Colonic mucosa (tissue), 4 donors: ENCODE measurements around the gene KLF9. TPM values are rescaled to one million over a fixed set of nuclear protein-coding genes. Genes with fewer than 3 reads are reported as not detected.

Experiments used
- DNase-seq: peaks from one replicate; pipeline ENCODE4 v3.0.0-alpha.2; 2020
- H3K27ac ChIP-seq: fragments of 200-600 bp; one replicate; pipeline ENCODE4 v1.8.0; 2021
- H3K27me3 ChIP-seq: fragments of 200-600 bp; one replicate; pipeline ENCODE4 v1.8.0; 2021
- H3K36me3 ChIP-seq: fragments of 200-600 bp; one replicate; pipeline ENCODE4 v1.8.0; 2021
- H3K4me1 ChIP-seq: fragments of 200-600 bp; one replicate; pipeline ENCODE4 v1.8.0; 2021; ENCODE audit warnings: mild to moderate bottlenecking
- H3K4me3 ChIP-seq: fragments of 200-600 bp; one replicate; pipeline ENCODE4 v1.8.0; 2021
- H3K9ac ChIP-seq, 2 donors: one replicate each; pipeline ENCODE4 v1.7.0; 2013; ENCODE audit warnings: control low read depth in 2 of 2, low read depth in 2 of 2, low read length in 2 of 2
- H3K9me3 ChIP-seq: fragments of 200-600 bp; one replicate; pipeline ENCODE4 v1.8.0; 2021
- CTCF ChIP-seq: fragments of 200-600 bp; IDR thresholded peaks from one replicate; pipeline ENCODE4 v1.8.0; 2022; ENCODE audit warnings: antibody characterized with exemption, mild to moderate bottlenecking
- intact Hi-C: fragments of 100-400 bp; cut with DNase I; formaldehyde crosslinking; loops from one replicate; pipeline ENCODE4 v1.14.1; 2022
- total RNA-seq, 2 donors: library from RNA; stranded (reverse); fragmentation: NEBNext Ultra II Directional in 1 of 2; extraction: Animal tissue kit (Norgen Biotek cat#: 25700) in 1 of 2; gene quantifications; one replicate each; pipeline ENCODE4 v1.2.1, GENCODE V29; 2021
- donor health status: healthy.
- donor health status: DM: no; HTN: no; CAD: no.
- donor health status: DM: no; HTN: no; CAD: no.

KLF9 gene
- total RNA-seq, 2 donors from 2014 or later = 13.5 to 18.8 TPM

GRCh38 chr9:70452365-70452764 lies 37.9 kb upstream of the KLF9 start:
- Histone ChIP-seq H3K9me3 (no peaks in the 10 kb centered on the region), H3K27ac (no peak overlapping the region), H3K4me1 (peaks cover 9% of the 10 kb centered on the region), H3K9ac (no peak overlapping the region), H3K36me3 (no peaks in the 10 kb centered on the region), H3K27me3 (no peaks in the 10 kb centered on the region), H3K4me3 (no peak overlapping the region)
- DNase-seq = no peak
- intact Hi-C loops = no loop called here
- no peak for TF ChIP-seq CTCF

DNA sequence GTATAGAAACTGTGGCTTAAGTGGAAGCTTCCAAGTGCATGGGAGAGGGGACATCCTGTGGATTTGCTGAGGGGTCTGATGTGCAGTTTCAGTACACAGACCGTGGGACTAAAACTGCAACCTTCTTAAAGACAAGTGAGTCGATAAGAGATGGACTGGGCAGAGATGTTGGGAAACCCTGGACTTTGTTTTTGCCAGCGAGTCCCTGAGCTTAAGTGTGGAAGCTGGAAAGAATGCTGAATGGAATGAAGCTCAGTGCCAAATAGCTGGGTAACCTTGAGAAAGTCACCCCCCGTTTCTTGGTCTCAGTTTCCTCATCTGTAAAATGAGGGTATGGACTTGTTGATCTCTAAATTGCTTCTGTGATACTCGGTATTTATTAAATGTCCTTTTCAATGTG lies 37.3 kb upstream of the KLF9 start:
- Histone ChIP-seq H3K9me3 (no peaks in the 10 kb centered on the region), H3K4me3 (no peak overlapping the region), H3K4me1 (peaks cover 9% of the 10 kb centered on the region), H3K27ac (no peak overlapping the region), H3K9ac (no peak overlapping the region), H3K36me3 (no peaks in the 10 kb centered on the region), H3K27me3 (no peaks in the 10 kb centered on the region)
- TF ChIP-seq CTCF = no peak
- no peak for DNase-seq
- intact Hi-C loops = no loop called here

- Histone ChIP-seq H3K9me3 (no peaks in the 10 kb centered on the region), H3K27ac (no peak overlapping the region), H3K27me3 (no peaks in the 10 kb centered on the region), H3K36me3 (no peaks in the 10 kb centered on the region), H3K9ac (no peak overlapping the region), H3K4me3 (no peak overlapping the region), H3K4me1 (peaks cover under 1% of the 10 kb centered on the region)
- no peak for TF ChIP-seq CTCF
- no peak for DNase-seq
- intact Hi-C loops = no loop called here
Observed at GRCh38 chr9:70450738-70451137, 36.3 kb upstream of the KLF9 start.

DNA sequence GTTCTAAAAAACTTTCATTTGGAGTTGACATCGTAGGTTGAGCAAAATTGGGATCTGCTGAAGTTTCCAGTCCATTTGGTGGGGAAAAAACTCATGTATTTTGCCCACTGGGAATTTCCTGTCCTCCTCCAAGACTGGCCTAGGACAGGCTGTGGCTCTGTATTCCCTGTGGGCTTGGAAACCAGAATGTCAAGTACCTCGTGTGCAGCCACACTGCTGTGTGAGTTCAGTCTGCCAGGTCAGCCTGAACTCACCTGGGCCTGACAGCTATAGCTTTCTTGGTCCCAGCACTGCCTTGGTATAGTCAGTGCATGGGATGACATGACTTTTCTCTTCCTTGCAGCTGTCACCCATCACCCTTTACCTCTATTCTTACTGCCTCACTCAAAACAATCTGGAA lies 35.0 kb upstream of the KLF9 start:
- DNase-seq = no peak
- H3K9me3 ChIP-seq = no peaks in the 10 kb centered on the region
- no peak for TF ChIP-seq CTCF
- no peak overlapping the region for H3K9ac ChIP-seq
- no peaks in the 10 kb centered on the region for H3K27me3 ChIP-seq
- H3K36me3 ChIP-seq = no peaks in the 10 kb centered on the region
- intact Hi-C loops = no loop called here
- no peak overlapping the region for H3K4me3 ChIP-seq
- H3K4me1 ChIP-seq = no peaks in the 10 kb centered on the region
- H3K27ac ChIP-seq = no peak overlapping the region

GRCh38 chr9:70448919-70449318 lies 34.5 kb upstream of the KLF9 start:
- H3K4me3 ChIP-seq = no peak overlapping the region
- DNase-seq = no peak
- intact Hi-C loops = no loop called here
- H3K36me3 ChIP-seq = no peaks in the 10 kb centered on the region
- no peak for TF ChIP-seq CTCF
- H3K27ac ChIP-seq = no peak overlapping the region
- no peaks in the 10 kb centered on the region for H3K9me3 ChIP-seq
- H3K27me3 ChIP-seq = no peaks in the 10 kb centered on the region
- no peak overlapping the region for H3K9ac ChIP-seq
- no peaks in the 10 kb centered on the region for H3K4me1 ChIP-seq

DNA sequence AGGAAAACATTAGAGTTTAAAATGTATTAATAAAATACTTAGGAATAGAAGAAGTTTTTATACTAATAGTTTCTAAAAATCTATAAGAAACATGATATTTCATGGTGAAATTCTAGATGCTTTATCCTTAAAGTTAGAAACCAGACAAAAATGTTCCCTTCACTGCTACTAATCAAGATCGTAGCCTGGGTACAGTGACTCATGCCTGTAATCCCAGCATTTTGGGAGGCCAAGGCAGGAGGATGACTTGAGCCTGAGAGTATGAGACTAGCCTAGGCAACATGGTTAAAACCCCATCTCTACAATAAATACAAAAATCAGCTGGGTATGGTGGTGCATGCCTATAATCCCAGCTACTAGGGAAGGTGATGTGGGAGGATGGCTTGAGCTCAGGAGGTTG lies 30.4 kb upstream of the KLF9 start:
- intact Hi-C loops = no loop called here
- no peak for TF ChIP-seq CTCF
- H3K4me3 ChIP-seq = no peak overlapping the region
- no peak for DNase-seq
- H3K36me3 ChIP-seq = no peaks in the 10 kb centered on the region
- no peak overlapping the region for H3K27ac ChIP-seq
- no peaks in the 10 kb centered on the region for H3K27me3 ChIP-seq
- H3K9ac ChIP-seq = no peak overlapping the region
- no peaks in the 10 kb centered on the region for H3K9me3 ChIP-seq
- H3K4me1 ChIP-seq = peaks cover 5% of the 10 kb centered on the region
